Measurements from ENCODE around the gene SNRPE. TPM values are rescaled to one million over a fixed set of nuclear protein-coding genes. Genes with fewer than 3 reads are reported as not detected.

The SNRPE gene
- total RNA-seq, 1 experiment from 2014 or later: 358 TPM

DNA sequence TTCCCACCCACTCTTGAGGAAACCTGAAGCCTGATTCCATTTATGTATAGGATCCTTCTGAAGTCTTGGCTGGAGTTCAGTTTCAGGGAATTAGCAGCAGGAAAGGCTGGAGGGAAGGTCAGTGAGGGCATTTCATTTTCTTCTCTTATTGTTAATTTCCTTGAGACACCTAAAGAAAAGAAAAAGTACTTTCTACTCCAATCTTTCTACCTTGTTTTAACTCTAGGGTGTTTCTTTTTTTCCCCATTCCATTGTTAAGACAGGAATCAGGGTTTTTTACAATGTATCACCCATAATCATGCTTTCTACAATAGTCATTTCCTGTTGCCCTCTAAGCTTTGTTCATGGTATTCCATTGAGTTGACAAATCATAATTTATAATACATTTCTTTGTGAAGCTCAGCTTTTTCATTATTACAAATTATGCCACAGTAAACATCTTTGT lies 27.4 kb downstream of the SNRPE start:
- ChIA-PET POLR2A (ENCODE audit: low non-redundant PET) (no interaction called here), CTCF (no interaction called here)
- no TSS peak for BruUV-seq (replicated peaks)
- no peaks in the 10 kb centered on the region for H3K27me3 ChIP-seq (replicated peaks; ENCODE audit: insufficient read depth, low read depth, low read length, poor library complexity)
- peaks cover 15% of the 10 kb centered on the region for H3K4me1 ChIP-seq (ENCODE audit: insufficient read depth, low read length, poor library complexity, severe bottlenecking)
- peak; percentile 71 for DNase-seq (ENCODE audit: low spot score)
- intact Hi-C loops (cut with micrococcal nuclease; ENCODE audit: unreplicated experiment): no loop called here
- H3K4me3 ChIP-seq (ENCODE audit: low read depth, low read length, poor library complexity, severe bottlenecking): no peak overlapping the region
- H3K27ac ChIP-seq (ENCODE audit: low read depth, low read length, poor library complexity, severe bottlenecking): peak overlapping the region; percentile 68
- TF ChIP-seq, protein P1, sequence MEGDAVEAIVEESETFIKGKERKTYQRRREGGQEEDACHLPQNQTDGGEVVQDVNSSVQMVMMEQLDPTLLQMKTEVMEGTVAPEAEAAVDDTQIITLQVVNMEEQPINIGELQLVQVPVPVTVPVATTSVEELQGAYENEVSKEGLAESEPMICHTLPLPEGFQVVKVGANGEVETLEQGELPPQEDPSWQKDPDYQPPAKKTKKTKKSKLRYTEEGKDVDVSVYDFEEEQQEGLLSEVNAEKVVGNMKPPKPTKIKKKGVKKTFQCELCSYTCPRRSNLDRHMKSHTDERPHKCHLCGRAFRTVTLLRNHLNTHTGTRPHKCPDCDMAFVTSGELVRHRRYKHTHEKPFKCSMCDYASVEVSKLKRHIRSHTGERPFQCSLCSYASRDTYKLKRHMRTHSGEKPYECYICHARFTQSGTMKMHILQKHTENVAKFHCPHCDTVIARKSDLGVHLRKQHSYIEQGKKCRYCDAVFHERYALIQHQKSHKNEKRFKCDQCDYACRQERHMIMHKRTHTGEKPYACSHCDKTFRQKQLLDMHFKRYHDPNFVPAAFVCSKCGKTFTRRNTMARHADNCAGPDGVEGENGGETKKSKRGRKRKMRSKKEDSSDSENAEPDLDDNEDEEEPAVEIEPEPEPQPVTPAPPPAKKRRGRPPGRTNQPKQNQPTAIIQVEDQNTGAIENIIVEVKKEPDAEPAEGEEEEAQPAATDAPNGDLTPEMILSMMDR (conservative IDR thresholded peaks at IDR 0.05; ENCODE audit: low read depth, low read length): no peak
- TF ChIP-seq EZH2 (IDR thresholded peaks at IDR 0.05; ENCODE audit: borderline replicate concordance, low read depth, low read length, poor library complexity, severe bottlenecking): no peak
- no peaks in the 10 kb centered on the region for H3K36me3 ChIP-seq (ENCODE audit: insufficient read depth, low read length, poor library complexity, severe bottlenecking)
- H3K9me3 ChIP-seq (ENCODE audit: low read depth, low read length, poor library complexity, severe bottlenecking): no peaks in the 10 kb centered on the region

DNA sequence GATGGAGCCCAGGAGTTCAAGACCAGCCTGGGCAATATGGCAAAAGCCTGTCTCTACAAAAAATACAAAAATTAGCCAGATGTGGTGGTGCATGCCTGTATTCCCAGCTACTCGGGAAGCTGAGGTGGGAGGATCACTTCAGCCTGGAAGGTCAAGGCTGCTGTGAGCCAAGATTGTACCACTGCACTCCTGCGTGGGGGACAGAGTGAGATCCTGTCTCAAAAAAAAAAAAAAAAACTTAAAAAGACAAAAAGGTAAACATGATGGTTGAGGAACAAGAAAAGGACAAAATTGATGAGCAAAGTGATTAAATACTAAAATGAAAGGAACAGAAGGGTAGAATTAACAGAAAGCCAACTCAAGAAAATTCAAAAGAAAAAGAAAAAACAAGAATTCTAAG lies 30.6 kb downstream of the SNRPE start:
- no TSS peak for BruUV-seq (replicated peaks)
- Histone ChIP-seq H3K27ac (ENCODE audit: low read depth, low read length, poor library complexity, severe bottlenecking) (no peak overlapping the region), H3K4me1 (ENCODE audit: insufficient read depth, low read length, poor library complexity, severe bottlenecking) (peaks cover 15% of the 10 kb centered on the region), H3K27me3 (replicated peaks; ENCODE audit: insufficient read depth, low read depth, low read length, poor library complexity) (no peaks in the 10 kb centered on the region), H3K36me3 (ENCODE audit: insufficient read depth, low read length, poor library complexity, severe bottlenecking) (no peaks in the 10 kb centered on the region), H3K4me3 (ENCODE audit: low read depth, low read length, poor library complexity, severe bottlenecking) (no peak overlapping the region), H3K9me3 (ENCODE audit: low read depth, low read length, poor library complexity, severe bottlenecking) (peaks cover 8% of the 10 kb centered on the region)
- intact Hi-C loops (cut with micrococcal nuclease; ENCODE audit: unreplicated experiment): no loop called here
- ChIA-PET POLR2A (ENCODE audit: low non-redundant PET) (interaction anchor here (0.7 kb wide), 1 partner anchor 224 kb away, joined by 3 read pairs; no protein-coding TSS in a partner anchor), CTCF (no interaction called here)
- TF ChIP-seq, protein P1 (conservative IDR thresholded peaks at IDR 0.05; ENCODE audit: low read depth, low read length): no peak
- no peak for TF ChIP-seq EZH2 (IDR thresholded peaks at IDR 0.05; ENCODE audit: borderline replicate concordance, low read depth, low read length, poor library complexity, severe bottlenecking)
- no peak for DNase-seq (ENCODE audit: low spot score)

DNA sequence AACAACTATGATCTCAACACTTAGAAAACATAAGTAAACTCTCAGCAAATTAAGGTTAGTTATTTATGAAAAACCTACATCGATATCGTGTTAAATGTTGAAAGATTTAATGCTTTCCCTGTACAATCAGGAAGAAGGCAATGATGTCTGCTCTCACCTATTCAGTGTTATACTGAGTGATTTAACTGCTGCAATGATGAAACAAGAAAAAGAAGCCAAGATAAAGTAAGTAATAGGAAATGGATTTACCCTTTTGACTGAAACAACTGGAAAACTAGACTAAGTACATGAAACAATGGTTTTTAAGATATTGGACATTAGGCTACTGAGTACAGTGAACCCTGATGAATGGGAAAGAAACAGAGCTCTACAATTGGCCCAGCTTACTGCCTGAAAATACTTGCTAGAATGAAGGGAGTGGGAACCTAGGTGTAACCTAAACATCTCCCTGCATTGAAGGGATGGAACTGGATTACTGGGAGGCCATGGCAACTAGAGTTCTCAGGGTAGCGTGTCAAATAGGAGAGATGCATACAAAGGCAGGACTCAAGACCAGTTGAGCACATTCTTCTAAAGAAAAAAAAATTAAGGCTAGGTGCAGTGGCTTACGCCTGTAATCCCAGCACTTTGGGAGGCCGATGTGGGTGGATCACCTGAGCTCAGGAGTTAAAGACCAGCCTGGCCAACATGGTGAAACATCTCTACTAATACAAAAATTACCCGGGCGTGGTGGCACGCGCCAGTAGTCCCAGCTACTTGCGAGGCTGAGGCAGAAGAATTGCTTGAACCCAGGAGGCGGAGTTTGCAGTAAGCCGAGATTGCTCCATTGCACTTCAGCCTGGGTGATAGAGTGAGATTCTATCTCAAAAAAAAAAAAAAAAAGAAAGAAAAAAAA lies 37.3 kb downstream of the SNRPE start:
- H3K27ac ChIP-seq (ENCODE audit: low read depth, low read length, poor library complexity, severe bottlenecking): no peak overlapping the region
- H3K9me3 ChIP-seq (ENCODE audit: low read depth, low read length, poor library complexity, severe bottlenecking): peaks cover 8% of the 10 kb centered on the region
- intact Hi-C loops (cut with micrococcal nuclease; ENCODE audit: unreplicated experiment): no loop called here
- no peaks in the 10 kb centered on the region for H3K27me3 ChIP-seq (replicated peaks; ENCODE audit: insufficient read depth, low read depth, low read length, poor library complexity)
- BruUV-seq (replicated peaks): no TSS peak
- DNase-seq (ENCODE audit: low spot score): no peak
- CTCF ChIA-PET: no interaction called here
- POLR2A ChIA-PET (ENCODE audit: low non-redundant PET): no interaction called here
- TF ChIP-seq EZH2 (IDR thresholded peaks at IDR 0.05; ENCODE audit: borderline replicate concordance, low read depth, low read length, poor library complexity, severe bottlenecking): no peak
- TF ChIP-seq, protein P1 (conservative IDR thresholded peaks at IDR 0.05; ENCODE audit: low read depth, low read length): no peak
- H3K36me3 ChIP-seq (ENCODE audit: insufficient read depth, low read length, poor library complexity, severe bottlenecking): no peaks in the 10 kb centered on the region
- no peak overlapping the region for H3K4me3 ChIP-seq (ENCODE audit: low read depth, low read length, poor library complexity, severe bottlenecking)
- H3K4me1 ChIP-seq (ENCODE audit: insufficient read depth, low read length, poor library complexity, severe bottlenecking): no peaks in the 10 kb centered on the region
